ENCODE results near the gene KPNA3. TPM values are rescaled to one million over a fixed set of nuclear protein-coding genes. Genes with fewer than 3 reads are reported as not detected.
"Not testable (repeated sequence)": the region's sequence is repeated elsewhere in the genome, so short reads cannot be mapped to it uniquely, and the experiment has no call there.

The KPNA3 gene
- total RNA-seq, 1 donor from 2014 or later = 31.5 TPM

GRCh38 chr13:49749848-49750247 lies 42.6 kb downstream of the KPNA3 start:
- no peak for DNase-seq (ENCODE audit: low spot score)

- peak; percentile 43 for DNase-seq (ENCODE audit: low spot score)
These were observed 46.4 kb downstream of the KPNA3 start for GRCh38 chr13:49746111-49746510.

- no peak for DNase-seq (ENCODE audit: low spot score)
These were observed 51.6 kb downstream of the KPNA3 start for GRCh38 chr13:49740870-49741269.

DNA sequence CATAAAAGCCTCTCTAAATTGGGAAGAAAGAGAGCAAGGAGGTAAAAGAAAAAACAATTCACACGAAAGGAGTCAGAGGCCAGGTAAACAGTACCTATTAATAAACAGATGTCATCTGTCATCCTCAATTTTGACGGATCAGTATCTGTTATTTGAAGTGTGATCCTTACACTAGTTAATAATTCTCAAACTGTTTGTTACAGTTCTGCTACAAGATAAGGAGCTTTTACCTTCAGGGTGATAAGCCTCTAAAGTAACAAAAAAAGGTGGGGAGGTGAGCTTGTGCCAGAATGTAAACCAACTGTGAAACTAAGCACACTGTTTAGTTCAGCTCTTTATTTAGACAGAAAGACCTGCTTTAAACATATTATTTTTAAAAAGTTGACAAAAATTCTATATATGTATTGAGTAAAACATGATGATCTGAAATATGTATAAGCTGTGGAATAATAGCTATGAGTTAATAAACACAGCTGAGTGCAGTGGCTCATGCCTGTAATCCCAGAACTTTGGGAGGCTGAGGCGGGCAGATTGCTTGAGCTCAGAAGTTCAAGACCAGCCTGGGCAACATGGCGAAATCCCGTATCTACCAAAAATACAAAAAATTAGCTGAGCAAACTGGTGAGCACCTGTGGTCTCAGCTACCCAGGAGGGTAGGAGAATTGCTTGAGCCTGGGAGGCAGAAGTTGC lies 52.8 kb downstream of the KPNA3 start:
- DNase-seq (ENCODE audit: low spot score) = no peak

DNA sequence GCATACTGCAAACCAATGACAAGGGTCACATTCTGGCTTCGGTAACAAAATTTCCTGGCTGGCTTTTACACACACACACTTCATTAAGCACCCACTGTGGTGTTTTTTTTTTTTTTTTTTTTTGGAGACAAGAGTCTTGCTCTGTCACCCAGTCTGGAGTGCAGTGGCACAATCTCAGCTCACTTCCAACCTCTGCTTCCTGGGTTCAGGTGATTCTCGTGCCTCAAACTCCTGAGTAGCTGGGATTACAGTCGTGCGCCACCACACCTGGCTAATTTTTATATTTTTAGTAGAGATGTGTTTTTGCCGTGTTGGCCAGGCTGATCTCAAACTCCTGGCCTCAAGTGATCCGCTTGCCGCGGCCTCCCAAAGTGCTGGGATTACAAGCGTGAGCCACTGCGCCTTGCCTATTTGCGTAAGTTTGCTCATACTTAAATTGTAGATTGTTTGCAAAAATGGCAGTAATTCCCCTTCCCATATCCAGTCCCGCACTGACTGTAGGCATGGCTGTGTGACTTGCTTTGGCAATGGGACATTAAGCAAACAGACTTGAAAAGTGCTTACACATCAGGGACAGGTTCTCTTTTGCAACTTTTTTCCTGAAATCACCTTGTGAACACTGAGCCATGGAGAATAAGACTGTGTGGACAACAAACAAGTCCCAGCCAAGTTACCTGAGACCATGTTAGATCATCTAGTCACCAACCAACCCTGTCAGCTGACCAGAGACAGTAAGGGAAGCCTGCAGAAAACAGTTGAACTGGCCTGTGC lies 59.1 kb downstream of the KPNA3 start:
- DNase-seq (ENCODE audit: low spot score) = no peak

DNA sequence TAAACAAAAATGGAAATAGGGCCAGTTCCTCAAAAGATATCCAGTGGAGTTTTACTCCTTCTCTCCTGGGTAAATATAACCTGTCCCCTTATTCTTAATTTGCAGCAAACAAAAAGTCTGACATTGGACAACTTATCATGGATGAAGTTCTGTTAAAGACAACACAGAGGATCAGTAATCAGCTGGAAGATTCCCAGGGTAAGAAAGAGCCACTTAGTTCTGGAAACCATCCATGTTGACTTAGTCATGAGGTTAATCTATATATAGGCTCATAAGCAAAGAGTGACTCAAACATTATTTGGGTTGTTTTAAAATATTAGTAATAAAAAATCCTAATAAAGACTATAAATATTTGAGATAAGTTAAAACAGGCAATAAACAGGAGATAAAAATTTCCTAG lies 60.7 kb downstream of the KPNA3 start:
- DNase-seq (ENCODE audit: low spot score) = no peak

DNA sequence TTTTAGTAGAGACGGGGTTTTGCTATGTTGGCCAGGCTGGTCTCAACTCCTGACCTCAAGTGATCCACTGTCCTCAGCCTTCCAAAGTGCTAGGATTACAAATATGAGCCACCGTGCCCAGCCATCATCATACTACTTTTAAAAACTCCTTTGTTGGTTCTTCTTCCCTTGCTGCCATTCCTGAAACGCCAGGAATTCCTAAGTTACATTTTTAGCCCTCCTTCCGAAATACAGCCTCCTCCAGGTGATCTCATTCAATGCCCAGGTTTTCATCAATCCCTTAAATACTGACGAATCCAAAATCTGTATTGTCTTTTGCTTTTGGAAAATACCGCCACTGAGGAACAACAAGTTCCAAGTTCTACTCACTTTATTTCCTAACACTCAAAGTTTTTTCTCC lies 75.9 kb downstream of the KPNA3 start:
- DNase-seq (ENCODE audit: low spot score) = no peak

- no peak for DNase-seq (ENCODE audit: low spot score)
These were observed 77.7 kb downstream of the KPNA3 start for GRCh38 chr13:49714757-49715156.

- DNase-seq (ENCODE audit: low spot score) = no peak
These were observed 81.1 kb downstream of the KPNA3 start for GRCh38 chr13:49711218-49711863.

DNA sequence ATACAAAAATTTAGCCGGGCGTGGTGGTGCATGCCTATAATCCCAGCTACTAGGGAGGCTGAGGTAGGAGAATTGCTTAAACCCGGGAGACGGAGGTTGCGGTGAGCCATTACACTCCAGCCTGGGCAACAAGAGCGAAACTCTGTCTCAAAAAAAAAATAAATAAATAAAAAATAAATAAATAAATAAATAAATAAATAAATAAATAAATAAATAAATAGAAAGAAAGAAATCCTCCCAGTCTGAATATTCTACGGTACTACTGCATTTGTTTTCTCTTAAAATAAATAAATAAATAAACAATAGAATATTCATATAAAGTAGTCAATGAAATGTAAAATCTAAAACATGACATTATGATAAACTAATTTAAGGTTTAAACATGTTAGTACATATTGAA lies 88.2 kb downstream of the KPNA3 start:
- DNase-seq (ENCODE audit: low spot score) = not testable (repeated sequence)

GRCh38 chr13:49701491-49701890 lies 91.0 kb downstream of the KPNA3 start:
- no peak for DNase-seq (ENCODE audit: low spot score)

- no peak for DNase-seq (ENCODE audit: low spot score)
These were observed 95.0 kb downstream of the KPNA3 start for GRCh38 chr13:49697468-49697867.

DNA sequence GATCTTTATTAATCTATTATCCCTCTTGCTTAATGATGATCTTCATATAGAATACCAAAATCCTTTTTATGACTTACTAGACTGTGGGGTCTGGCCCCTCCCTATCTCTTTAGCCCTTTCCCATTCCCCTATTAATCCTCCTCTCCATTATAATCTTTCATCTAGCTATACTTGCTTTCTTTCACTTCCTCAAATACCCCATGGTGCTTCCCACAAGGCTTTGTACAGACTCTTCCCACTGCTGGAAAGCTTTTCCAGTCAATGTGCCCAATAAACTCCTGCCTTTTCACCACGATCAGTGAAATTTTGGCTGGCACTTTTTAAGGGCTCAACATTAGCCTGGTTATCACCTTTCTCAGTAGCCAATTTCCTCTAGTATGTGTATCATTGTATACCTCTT lies 98.0 kb downstream of the KPNA3 start:
- DNase-seq (ENCODE audit: low spot score) = no peak

- no peak for DNase-seq (ENCODE audit: low spot score)
These were observed 98.6 kb downstream of the KPNA3 start for GRCh38 chr13:49693877-49694276.

DNA sequence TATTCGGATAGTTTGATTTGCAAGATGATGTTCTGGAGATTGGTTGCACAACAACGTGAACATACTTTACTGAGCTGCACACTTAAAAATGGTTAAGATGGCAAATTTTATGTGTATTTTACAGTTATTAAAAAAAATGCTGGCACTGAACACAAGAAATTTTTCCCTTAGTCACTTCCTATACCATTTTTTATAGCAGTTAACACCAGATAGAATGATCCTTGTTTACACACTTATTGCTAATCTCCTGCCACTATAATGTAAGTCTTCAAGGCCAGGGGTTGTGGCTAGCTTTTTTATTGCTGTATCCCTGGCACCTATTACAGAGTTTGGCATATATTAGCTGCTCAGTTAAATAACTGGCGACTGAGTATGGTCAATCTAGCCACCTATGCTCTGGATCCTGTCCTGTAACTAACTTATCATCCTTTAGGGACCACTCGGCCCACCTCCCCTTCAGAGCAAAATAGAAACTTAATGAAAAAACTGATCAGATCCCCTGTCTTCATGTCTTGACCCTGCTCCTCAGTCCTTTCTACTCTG lies 99.2 kb downstream of the KPNA3 start:
- no peak for DNase-seq (ENCODE audit: low spot score)

DNA sequence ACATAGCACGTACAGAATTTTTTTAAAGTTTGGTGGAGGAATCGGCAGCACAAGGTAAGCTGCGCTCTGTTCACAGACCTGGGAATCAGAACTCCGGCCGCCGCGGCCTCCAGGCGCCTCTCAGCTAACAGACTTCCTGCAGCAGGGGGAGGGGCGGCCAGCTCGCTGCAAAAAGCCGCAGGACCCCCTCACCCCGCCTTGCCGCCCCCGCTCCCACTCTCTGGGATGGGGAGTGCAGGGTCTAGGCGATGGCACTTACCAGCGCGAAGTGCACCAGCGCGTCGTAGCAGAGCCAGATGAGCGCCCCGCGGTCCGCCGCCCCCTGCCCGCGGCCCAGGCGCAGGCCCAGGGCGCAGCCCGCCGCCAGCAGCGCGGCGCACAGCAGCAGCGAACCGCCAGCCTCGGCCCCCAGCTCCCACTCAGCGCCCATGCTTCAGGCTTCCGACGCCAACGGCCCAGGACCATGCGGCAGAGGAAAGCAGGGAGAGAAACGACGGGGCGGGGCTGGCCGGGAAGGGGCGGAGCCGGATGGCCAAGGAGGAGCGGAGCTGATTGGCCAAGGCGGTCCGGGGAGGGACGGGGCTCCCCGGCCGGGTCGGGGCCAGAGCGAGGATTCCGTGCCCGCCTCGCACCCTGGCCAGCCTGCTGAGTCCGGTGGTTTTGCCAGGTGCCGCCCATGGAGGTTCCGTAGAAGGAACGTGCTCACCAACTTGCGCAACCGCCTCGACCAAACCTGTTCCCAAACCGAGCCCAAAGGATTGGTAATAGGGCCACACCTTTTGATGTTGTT lies 101.3 kb downstream of the KPNA3 start, which contains the start of gene EBPL:
TSS of gene EBPL (minus strand) at position 492 of the 790 bp plus-strand sequence. CDS start at position 430, 62 bp downstream.
- DNase-seq (ENCODE audit: low spot score) = peak; percentile 92

DNA sequence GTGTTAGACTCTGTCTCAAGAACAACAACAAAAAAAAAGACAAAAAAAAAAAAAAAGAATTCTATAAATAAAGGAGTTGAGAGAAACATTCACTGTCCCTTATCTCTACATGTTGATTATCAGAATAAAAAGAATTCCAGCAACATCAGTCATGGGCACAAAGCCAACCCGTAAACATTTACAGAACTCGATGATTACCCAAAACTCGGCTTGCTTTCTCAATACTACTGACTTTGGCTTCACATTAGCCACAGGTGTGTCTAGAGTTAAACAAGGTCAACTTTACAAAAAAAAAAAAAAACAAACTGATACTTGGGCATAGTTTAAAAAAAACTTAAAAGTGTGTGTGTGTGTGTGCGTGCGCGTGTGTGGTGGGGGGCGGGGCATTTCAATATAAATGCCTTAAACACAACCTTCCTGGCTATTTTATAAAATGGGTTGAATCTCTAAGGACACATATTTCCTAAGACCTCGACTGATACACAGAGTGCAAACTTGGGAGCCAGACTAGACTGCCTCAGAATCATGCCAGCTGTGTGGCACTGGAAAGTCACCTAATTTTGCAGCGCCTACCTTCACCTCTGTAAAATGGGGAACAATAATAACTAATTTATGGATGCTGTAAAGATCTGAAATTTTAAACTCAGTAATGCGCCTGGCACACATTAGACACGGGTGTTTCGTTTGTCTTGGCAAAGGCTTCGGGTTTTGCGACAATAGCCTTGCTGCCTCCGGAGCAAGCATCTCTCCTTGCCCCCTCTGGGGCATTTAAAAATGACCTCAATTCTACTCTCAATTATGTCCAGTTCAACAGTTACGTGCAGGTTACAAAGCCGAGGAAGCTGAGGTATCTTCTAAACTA lies 102.1 kb downstream of the KPNA3 start:
- no peak for DNase-seq (ENCODE audit: low spot score)

DNA sequence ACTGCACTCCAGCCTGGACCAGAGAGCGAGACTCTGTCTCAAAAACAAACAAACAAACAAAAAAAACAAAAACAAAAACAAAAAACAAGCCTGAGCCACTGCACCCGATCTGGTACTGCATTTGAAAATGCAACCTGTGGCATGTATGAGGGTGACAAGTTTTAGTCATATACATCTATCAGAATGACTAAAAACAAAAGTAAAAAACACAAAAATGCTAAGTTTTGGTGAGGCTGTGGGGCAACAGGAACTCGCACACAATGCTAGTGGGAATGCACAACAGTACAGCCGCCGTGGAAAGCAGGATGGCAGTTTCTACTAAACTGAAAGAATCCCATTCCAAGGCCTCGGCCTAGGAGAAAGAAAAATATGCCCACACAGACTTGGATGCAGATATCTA lies 109.0 kb downstream of the KPNA3 start:
- DNase-seq (ENCODE audit: low spot score) = no peak

DNA sequence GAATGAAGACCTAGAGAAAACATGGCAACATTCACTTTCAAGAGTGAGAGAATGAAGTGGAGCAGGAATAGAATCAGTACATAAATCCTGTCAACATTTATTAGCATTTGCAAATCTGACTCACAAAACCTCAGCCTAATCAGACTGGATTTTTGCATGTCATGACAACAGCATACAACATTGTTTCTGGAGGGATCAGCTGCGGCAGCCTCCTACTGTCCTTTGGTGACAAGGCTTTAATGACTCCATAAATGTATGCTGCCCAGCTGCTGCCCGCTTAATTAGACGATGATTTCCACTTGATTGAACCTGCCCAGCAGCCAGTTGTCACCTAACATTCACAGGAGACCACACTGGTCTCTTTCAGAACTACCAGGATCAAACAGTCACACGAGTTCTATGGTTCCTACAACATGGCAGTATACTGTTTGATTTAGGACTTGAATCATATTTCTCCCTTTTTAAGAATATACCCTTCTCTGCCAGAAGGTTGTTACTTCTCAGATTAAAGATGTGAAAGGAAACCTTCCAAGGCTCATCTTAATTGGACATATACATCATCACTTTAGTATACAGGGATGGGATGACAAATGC lies 110.5 kb downstream of the KPNA3 start:
- DNase-seq (ENCODE audit: low spot score) = no peak

- no peak for DNase-seq (ENCODE audit: low spot score)
These were observed 113.2 kb downstream of the KPNA3 start for GRCh38 chr13:49679246-49679645.
